ENCODE data around the gene KAT2B. TPM values are rescaled to one million over a fixed set of nuclear protein-coding genes. Genes with fewer than 3 reads are reported as not detected.

The KAT2B gene
- total and polyA plus RNA-seq, 2 of the 8 experiments (the other 6 are each of a cell fraction or from before 2014, with no cell fraction given): 0.24 to 0.91 TPM

GRCh38 chr3:20145874-20146273 is 105.6 kb downstream of the KAT2B start:
- Histone ChIP-seq H2BK20ac (ENCODE audit: low read length) (no peak overlapping the region), H3K27me3 (replicated peaks in 1 of 4; ENCODE audit: control insufficient read depth in 3 of 4, extremely low read depth in 1 of 4, insufficient read depth in 3 of 4, low read length in 3 of 4) (no peaks in the 10 kb centered on the region), H4K91ac (replicated peaks; ENCODE audit: insufficient read length, low read length) (no peak overlapping the region), H3K36me3 (ENCODE audit: control insufficient read depth in 2 of 4, insufficient read depth in 4 of 4, low read length in 3 of 4) (no peaks in the 10 kb centered on the region), H2BK15ac (ENCODE audit: low read length) (no peak overlapping the region), H4K8ac (ENCODE audit: extremely low read depth, insufficient read depth, low read length) (no peak overlapping the region), H2AK5ac (ENCODE audit: low read depth, low read length) (no peak overlapping the region), H3K9me3 (ENCODE audit: insufficient read depth in 2 of 2, low read depth in 1 of 2, low read length in 1 of 2) (no peaks in the 10 kb centered on the region), H2BK12ac (ENCODE audit: low read depth, low read length) (no peak overlapping the region), H3K23me2 (ENCODE audit: low read depth, low read length) (0 out of 2 replicates have a peak, but pooled peaks cover 2% of the 10 kb centered on the region), H3K4me1 (replicated peaks in 1 of 4; ENCODE audit: control insufficient read depth in 3 of 4, insufficient read depth in 4 of 4, low read length in 3 of 4) (no peaks in the 10 kb centered on the region; a peak in 1 of 7 replicates), H2BK5ac (ENCODE audit: low read depth, low read length) (no peak overlapping the region), H3K4ac (replicated peaks; ENCODE audit: insufficient read length, low read depth, low read length) (no peak overlapping the region), H3K27ac (ENCODE audit: low read depth, low read length) (no peak overlapping the region), H4K20me1 (replicated peaks in 1 of 2; ENCODE audit: control insufficient read depth in 1 of 2, insufficient read depth in 2 of 2, low read length in 2 of 2) (no peaks in the 10 kb centered on the region), H2BK120ac (replicated peaks; ENCODE audit: low read depth, low read length) (no peak overlapping the region), H3K4me2 (ENCODE audit: insufficient read depth in 1 of 2, low read depth in 2 of 2, low read length in 2 of 2) (no peak overlapping the region), H3K14ac (ENCODE audit: insufficient read length) (no peak overlapping the region), H4K5ac (ENCODE audit: insufficient read length, low read depth, low read length) (no peak overlapping the region), H3K4me3 (ENCODE audit: extremely low read depth in 1 of 4, insufficient read depth in 2 of 4, low read depth in 3 of 4, low read length in 4 of 4) (no peak overlapping the region), H3K79me1 (ENCODE audit: low read depth, low read length) (no peaks in the 10 kb centered on the region), H2AFZ (ENCODE audit: low read length) (no peak overlapping the region), H3K18ac (ENCODE audit: extremely low read depth, low read length) (no peak overlapping the region), H3K23ac (ENCODE audit: insufficient read length) (no peak overlapping the region), H3K9ac (replicated peaks in 1 of 4; ENCODE audit: extremely low read depth in 1 of 4, low read depth in 3 of 4, low read length in 3 of 4) (no peak overlapping the region), H3K56ac (replicated peaks; ENCODE audit: insufficient read length, low read depth, low read length) (no peak overlapping the region), H3K79me2 (ENCODE audit: control insufficient read depth in 1 of 2, insufficient read depth in 2 of 2, low read length in 2 of 2) (no peaks in the 10 kb centered on the region)
- ChIA-PET POLR2A (ENCODE audit: partially characterized antibody) (no interaction called here), CTCF (ENCODE audit: partially characterized antibody) (interaction anchor here (1.0 to 2.0 kb wide), 2 partner anchors 10 to 48 kb away, joined by 3 to 6 read pairs; no protein-coding TSS in a partner anchor)
- WGBS, 2 experiments (ENCODE audit: extremely low coverage in 1 of 2, insufficient coverage in 1 of 2, insufficient read length in 1 of 2, insufficient replicate concordance in 2 of 2, low coverage in 1 of 2, low lambda C conversion rate in 2 of 2, missing lambda C conversion rate in 1 of 2): 94% methylated on average over 2 of the region's 2 CpGs; no CpG with 5 or more reads in 1 of the 2 experiments
- FAIRE-seq: no peak
- DNase-seq (ENCODE audit: low read depth in 1 of 2, low spot score in 2 of 2): no peak
- TF ChIP-seq CBX5 (IDR thresholded peaks at IDR 0.05; ENCODE audit: low read depth, low read length): no peak
- TF ChIP-seq SIX5 (IDR thresholded peaks at IDR 0.05; ENCODE audit: low read depth, low read length): no peak
- no peak for TF ChIP-seq GTF2F1 (IDR thresholded peaks at IDR 0.05; ENCODE audit: borderline replicate concordance, low read depth, low read length)
- no peak for TF ChIP-seq BCL11A (IDR thresholded peaks at IDR 0.05; ENCODE audit: low read depth in 2 of 2, low read length in 2 of 2)
- TF ChIP-seq EGR1 (IDR thresholded peaks at IDR 0.05; ENCODE audit: borderline replicate concordance, low read depth, low read length): no peak
- no peak for TF ChIP-seq SP2 (IDR thresholded peaks at IDR 0.05; ENCODE audit: low read length)
